B cell (primary cell): ENCODE measurements around the gene SERTAD4. TPM values are rescaled to one million over a fixed set of nuclear protein-coding genes. Genes with fewer than 3 reads are reported as not detected.

Experiments
- ATAC-seq: fragments of 200-7000 bp; cut with Tn5 transposase; one replicate; pipeline ENCODE4 v1.10.0; 2021; ENCODE audit warnings: low read depth, mild to moderate bottlenecking, moderate number of reproducible peaks, moderate library complexity
- CTCF ChIA-PET: fragments of 350-600 bp; sonication (Branson Sonifier 250); formaldehyde crosslinking; loops from one replicate; lab custom pipeline; 2021; ENCODE audit warnings: antibody characterized with exemption, inconsistent platforms; lab: Charles Lee
- POLR2A ChIA-PET: fragments of 350-600 bp; sonication (Branson Sonifier 250); formaldehyde crosslinking; loops from one replicate; lab custom pipeline; 2021; ENCODE audit warnings: antibody characterized with exemption; lab: Charles Lee
- DNase-seq: peaks from one replicate; pipeline ENCODE4 v3.0.0; 2013
- H2AFZ ChIP-seq: 2 replicates; pipeline ENCODE4 v1.6.1; 2012; ENCODE audit warnings: mild to moderate bottlenecking, low read depth, low read length; ENCODE audit not compliant: insufficient read depth, poor library complexity, severe bottlenecking
- H3K27ac ChIP-seq, 2 donors: 1 replicate in 1 of 2; 2 replicates in 1 of 2; pipeline ENCODE4 v1.5.1; 2012 to 2013; ENCODE audit warnings: low read length in 2 of 2, mild to moderate bottlenecking in 2 of 2, moderate library complexity in 1 of 2
- H3K27me3 ChIP-seq, 4 experiments: fragments of 200-600 bp in 1 of 4; sonication (generic) in 1 of 4; replicated peaks in 1 of 4; 1 replicate in 2 of 4; 2 replicates in 2 of 4; pipeline versions ENCODE4 v1.6.1 to v1.7.0; 2013 to 2016; ENCODE audit warnings: low read length in 3 of 4, mild to moderate bottlenecking in 2 of 4, mixed read lengths in 1 of 4, moderate library complexity in 1 of 4; ENCODE audit not compliant: insufficient read depth in 4 of 4, control insufficient read depth in 3 of 4; ENCODE audit errors: control extremely low read depth in 1 of 4
- H3K36me3 ChIP-seq, 2 experiments: replicated peaks in 1 of 2; 1 replicate in 1 of 2; 2 replicates in 1 of 2; pipeline versions ENCODE4 v1.6.1 to v1.7.1; 2013; ENCODE audit warnings: low read length in 1 of 2; ENCODE audit not compliant: insufficient read depth in 2 of 2, control insufficient read depth in 1 of 2; ENCODE audit errors: control extremely low read depth in 1 of 2, extremely low read depth in 1 of 2
- H3K4me1 ChIP-seq, 2 donors: fragments of 200-600 bp in 1 of 2; sonication (generic) in 1 of 2; 1 replicate in 1 of 2; 2 replicates in 1 of 2; pipeline versions ENCODE4 v1.5.1 to v1.6.1; 2013 to 2017; ENCODE audit warnings: low read length in 2 of 2; ENCODE audit not compliant: control insufficient read depth in 2 of 2, insufficient read depth in 2 of 2
- H3K4me2 ChIP-seq: replicated peaks from 2 replicates; pipeline ENCODE3; 2012; ENCODE audit warnings: mild to moderate bottlenecking, low read depth, low read length; ENCODE audit not compliant: poor library complexity, severe bottlenecking
- H3K4me3 ChIP-seq, 5 experiments: fragments of 200-600 bp in 1 of 5; sonication (generic) in 1 of 5; 1 replicate in 3 of 5; 2 replicates in 2 of 5; pipeline versions ENCODE4 v1.5.1 to v1.7.0; 2011 to 2016; ENCODE audit warnings: low read length in 4 of 5, mild to moderate bottlenecking in 4 of 5, low read depth in 2 of 5, control low read depth in 1 of 5, moderate library complexity in 1 of 5; ENCODE audit not compliant: insufficient read depth in 1 of 5; ENCODE audit errors: control extremely low read depth in 1 of 5, extremely low read depth in 1 of 5
- H3K79me2 ChIP-seq: fragments of 200-600 bp; sonication (generic); one replicate; pipeline ENCODE4 v1.6.0; 2016; ENCODE audit warnings: low read length; ENCODE audit not compliant: control insufficient read depth, insufficient read depth
- H3K9ac ChIP-seq: fragments of 200-600 bp; sonication (generic); 2 replicates; pipeline ENCODE4 v1.6.1; 2017; ENCODE audit warnings: mild to moderate bottlenecking, low read length, moderate library complexity
- H3K9me3 ChIP-seq, 3 donors: one replicate each; pipeline versions ENCODE4 v1.6.1 to v1.7.1; 2013; ENCODE audit warnings: low read length in 2 of 3; ENCODE audit not compliant: control insufficient read depth in 2 of 3, insufficient read depth in 1 of 3; ENCODE audit errors: control extremely low read depth in 1 of 3
- H4K20me1 ChIP-seq: 2 replicates; pipeline ENCODE4 v1.6.0; 2012; ENCODE audit warnings: mild to moderate bottlenecking, low read length; ENCODE audit not compliant: insufficient read depth, control insufficient read depth, poor library complexity, severe bottlenecking
- H3K27ac Mint-ChIP-seq: one replicate; pipeline ENCODE4 v1.8.0; 2021; ENCODE audit warnings: mixed read lengths
- H3K27me3 Mint-ChIP-seq: one replicate; pipeline ENCODE4 v1.8.0; 2021; ENCODE audit warnings: mixed read lengths
- H3K4me1 Mint-ChIP-seq: one replicate; pipeline ENCODE4 v1.8.0; 2021; ENCODE audit warnings: mixed read lengths
- H3K4me3 Mint-ChIP-seq: one replicate; pipeline ENCODE4 v1.8.0; 2021; ENCODE audit warnings: mixed read lengths
- H3K9me3 Mint-ChIP-seq: one replicate; pipeline ENCODE4 v1.8.0; 2022; ENCODE audit warnings: mixed read lengths; ENCODE audit not compliant: insufficient read depth
- CTCF ChIP-seq: fragments of 200-600 bp; IDR thresholded peaks from one replicate; pipeline ENCODE4 v1.8.0; 2022; ENCODE audit warnings: antibody characterized with exemption, mild to moderate bottlenecking
- EZH2 ChIP-seq: IDR thresholded peaks from 2 replicates; pipeline ENCODE4 v1.6.1; 2012; ENCODE audit warnings: borderline replicate concordance, low read depth, mild to moderate bottlenecking, moderate library complexity, low read length; ENCODE audit not compliant: insufficient read depth, poor library complexity, severe bottlenecking
- WGBS: methylation state at CpG from one replicate; pipeline ENCODE4 v1.1.5; 2013; ENCODE audit warnings: missing lambda C conversion rate; ENCODE audit not compliant: insufficient coverage; 5-methylcytosine and 5-hydroxymethylcytosine counted together
- intact Hi-C: fragments of 100-400 bp; cut with micrococcal nuclease; formaldehyde crosslinking; loops from one replicate; pipeline ENCODE4 v1.10.0; 2022
- polyA plus RNA-seq: library from polyadenylated mRNA; depleted of rRNA; stranded (reverse); fragments of >200 nt; gene quantifications from 2 replicates; pipeline ENCODE4 v1.2.3, GENCODE V29; 2012
- total RNA-seq, 2 donors: library from RNA; stranded (reverse); fragments of 120-200 nt in 1 of 2; gene quantifications; 1 replicate in 1 of 2; 2 replicates in 1 of 2; pipeline versions ENCODE4 v1.2.3 to v1.2.4, GENCODE V29; 2013 to 2022

SERTAD4 gene
- total and polyA plus RNA-seq, 2 donors (not counting 1 experiment from before 2014, with no cell fraction given), result not detected

GRCh38 chr1:210291786-210292230 lies 59.2 kb downstream of the SERTAD4 start:
- H4K20me1 ChIP-seq, result no peaks in the 10 kb centered on the region
- no peak overlapping the region for H2AFZ ChIP-seq
- H3K9me3 ChIP-seq, result no peaks in the 10 kb centered on the region
- peaks cover 0 to 40% (median 23%) of the 10 kb centered on the region in 4 experiments for H3K27me3 ChIP-seq
- ChIA-PET CTCF (interaction anchor here (1.3 kb wide), 1 partner anchor 108 kb away, joined by 4 read pairs; no protein-coding TSS in a partner anchor), POLR2A (no interaction called here)
- no peaks in the 10 kb centered on the region for H3K9me3 Mint-ChIP-seq
- DNase-seq, result no peak
- no peak overlapping the region for H3K27ac ChIP-seq
- intact Hi-C loops, result loop anchor here (1.0 kb wide), 1 partner anchor 108 kb away; no protein-coding TSS in a partner anchor
- no peak overlapping the region for H3K4me3 Mint-ChIP-seq
- H3K36me3 ChIP-seq, result no peaks in the 10 kb centered on the region
- peaks cover 3% of the 10 kb centered on the region for H3K4me1 Mint-ChIP-seq
- peak overlapping the region in 1 of 5 experiments; percentile 46 for H3K4me3 ChIP-seq
- no peak for ATAC-seq
- peaks cover 12 to 14% of the 10 kb centered on the region in 2 donors for H3K4me1 ChIP-seq
- H3K27me3 Mint-ChIP-seq, result peaks cover 53% of the 10 kb centered on the region
- TF ChIP-seq CTCF (no peak), EZH2 (no peak)
- no peaks in the 10 kb centered on the region for H3K79me2 ChIP-seq
- peak overlapping the region; percentile 76 for H3K4me2 ChIP-seq
- peak overlapping the region; percentile 45 for H3K9ac ChIP-seq
- no peak overlapping the region for H3K27ac Mint-ChIP-seq
- 18% methylated on average over 6 of the region's 9 CpGs for WGBS

- Mint-ChIP-seq H3K9me3 (no peaks in the 10 kb centered on the region), H3K4me1 (peaks cover 3% of the 10 kb centered on the region), H3K27ac (no peak overlapping the region), H3K27me3 (peaks cover 58% of the 10 kb centered on the region), H3K4me3 (peak overlapping the region; percentile 69)
- Histone ChIP-seq H3K9me3 (no peaks in the 10 kb centered on the region), H4K20me1 (no peaks in the 10 kb centered on the region), H2AFZ (peak overlapping the region; percentile 30), H3K27ac (no peak overlapping the region), H3K4me1 (peaks cover 12 to 14% of the 10 kb centered on the region in 2 donors), H3K36me3 (no peaks in the 10 kb centered on the region), H3K4me2 (peak overlapping the region; percentile 76), H3K9ac (peak overlapping the region; percentile 45), H3K4me3 (peak overlapping the region in 3 of 5 experiments; percentile 25 to 46 (median 39)), H3K27me3 (peaks cover 0 to 42% (median 23%) of the 10 kb centered on the region in 4 experiments), H3K79me2 (no peaks in the 10 kb centered on the region)
- ATAC-seq (peak; percentile 54), DNase-seq (peak; percentile 31)
- TF ChIP-seq EZH2 (no peak), CTCF (no peak)
- 3% methylated on average over 56 of the region's 56 CpGs for WGBS
- intact Hi-C loops, result loop anchor here (1.0 kb wide), 1 partner anchor 108 kb away; no protein-coding TSS in a partner anchor
- ChIA-PET CTCF (interaction anchor here (1.3 kb wide), 1 partner anchor 108 kb away, joined by 4 read pairs; no protein-coding TSS in a partner anchor), POLR2A (no interaction called here)
Observed at GRCh38 chr1:210292231-210292871, 59.8 kb downstream of the SERTAD4 start.
